Skin epidermis (tissue), 12 donors: ENCODE results near the gene MTA1.

Experiments
- H3K27ac ChIP-seq, 21 experiments: fragments of 200-600 bp; sonication (generic) in 11 of 21; one replicate each; pipeline ENCODE4 v1.5.0; 2020; ENCODE audit warnings: mild to moderate bottlenecking in 3 of 21, inconsistent platforms in 2 of 21, moderate library complexity in 2 of 21
- H3K4me3 ChIP-seq, 7 experiments: fragments of 200-600 bp; sonication (generic) in 2 of 7; one replicate each; pipeline ENCODE4 v1.5.0; 2020; ENCODE audit warnings: inconsistent platforms in 2 of 7, mild to moderate bottlenecking in 2 of 7, moderate library complexity in 1 of 7

The MTA1 gene

GRCh38 chr14:105489542-105490266 is 70.1 kb downstream of the MTA1 start:
- peak overlapping the region; percentile 77 to 99 (median 93) for H3K27ac ChIP-seq
- H3K4me3 ChIP-seq: peak overlapping the region; percentile 56 to 88 (median 65)

DNA sequence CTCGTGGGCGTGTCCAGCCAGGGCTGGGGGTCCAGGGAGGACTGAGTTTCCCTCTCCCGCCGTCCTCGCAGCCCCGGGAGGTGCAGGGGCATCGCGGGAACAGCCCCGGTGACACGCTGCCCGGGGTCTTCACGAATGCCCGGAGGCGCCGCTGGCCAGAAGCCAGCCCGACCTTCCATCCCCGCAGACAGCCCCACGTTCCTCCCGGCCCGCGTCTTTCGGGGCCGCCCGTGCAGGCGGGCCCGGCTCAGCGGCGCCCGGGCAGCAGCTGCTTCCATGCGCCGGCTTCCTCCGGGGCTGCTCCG is 70.6 kb downstream of the MTA1 start:
- H3K4me3 ChIP-seq: peak overlapping the region; percentile 56 to 88 (median 65)
- peak overlapping the region; percentile 77 to 99 (median 93) for H3K27ac ChIP-seq

DNA sequence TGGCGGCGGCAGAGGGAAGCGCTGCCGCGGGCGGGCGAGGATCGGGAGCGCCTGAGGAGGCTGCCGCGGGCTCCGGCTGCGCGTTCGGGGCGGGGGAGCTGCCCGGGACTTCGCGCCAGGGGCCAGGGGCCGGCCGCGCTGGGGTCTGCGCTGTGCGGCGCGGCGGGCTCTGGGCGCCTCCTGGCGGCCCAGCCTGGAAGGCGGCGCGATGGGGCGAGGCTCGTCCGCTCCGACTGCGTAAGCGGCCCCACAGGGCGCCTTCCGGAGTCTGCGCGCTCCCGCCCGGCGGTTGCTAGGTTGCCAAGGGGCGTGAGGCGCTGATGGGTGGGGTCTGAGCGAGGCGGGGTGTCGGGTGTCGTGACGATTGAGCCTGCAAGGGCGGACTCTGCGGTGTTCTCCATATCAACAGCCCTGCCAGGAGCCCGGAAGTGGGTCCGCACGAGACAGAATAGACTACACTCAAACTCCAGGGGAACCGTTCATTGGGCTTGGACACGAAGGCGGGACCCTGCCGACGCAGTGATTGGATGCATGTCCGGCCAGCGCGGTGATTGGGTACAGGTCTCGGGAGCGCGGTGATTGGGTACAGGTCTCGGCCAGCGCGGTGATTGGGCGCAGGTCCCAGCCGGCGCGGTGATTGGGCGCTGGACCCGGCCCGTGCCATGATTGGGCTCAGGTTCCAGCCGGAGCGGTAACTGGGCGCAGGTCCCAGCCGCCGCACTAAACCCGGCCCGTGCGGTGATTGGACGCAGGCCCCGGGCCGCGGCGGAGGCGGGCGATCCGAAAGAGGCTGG is 71.1 kb downstream of the MTA1 start, which contains the start of gene TEDC1:
TEDC1 (plus strand) TSS at position 675 of the 794 bp plus-strand sequence. CDS start 130 bp downstream, outside the sequence.
- peak within 1 kb of the TSS; percentile 77 to 99 (median 93) for H3K27ac ChIP-seq
- H3K4me3 ChIP-seq: peak within 1 kb of the TSS; percentile 56 to 89 (median 76)

DNA sequence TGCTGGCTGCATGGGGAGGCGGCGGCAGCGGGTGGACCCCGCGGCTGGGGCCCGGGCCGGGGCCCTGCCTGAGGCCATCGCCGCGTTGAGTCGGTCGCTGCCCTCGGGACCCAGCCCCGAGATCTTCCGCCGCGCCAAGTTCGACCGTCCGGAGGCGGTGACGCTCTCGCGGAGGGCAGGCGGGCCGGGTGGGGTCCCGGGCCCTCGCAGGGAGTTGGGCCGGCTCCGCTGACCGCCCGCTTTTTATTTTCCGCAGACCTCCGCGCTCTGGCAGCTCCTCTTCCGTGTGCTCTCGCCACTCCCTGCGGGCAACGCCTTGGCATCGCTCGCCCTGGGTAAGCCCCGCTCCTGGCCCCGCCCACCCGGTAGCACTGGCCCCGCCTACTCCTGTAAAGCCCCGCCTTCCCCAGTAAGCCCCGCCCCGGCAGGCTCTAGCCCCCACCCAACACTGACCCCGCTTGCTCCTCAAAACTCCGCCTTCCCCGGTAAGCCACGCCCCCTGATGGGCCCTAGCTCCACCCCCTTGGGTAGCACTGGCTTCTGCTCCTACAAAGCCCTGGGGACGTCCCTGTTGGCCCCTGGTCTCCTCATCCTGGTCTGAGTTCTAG is 71.8 kb downstream of the MTA1 start:
- Histone ChIP-seq H3K27ac (peak overlapping the region; percentile 55 to 99 (median 86)), H3K4me3 (peak overlapping the region; percentile 47 to 89 (median 76))

- Histone ChIP-seq H3K4me3 (peak overlapping the region in 3 of 7 experiments; percentile 47 to 76 (median 75)), H3K27ac (peak overlapping the region in 1 of 21 experiments; percentile 91)
These were observed 72.7 kb downstream of the MTA1 start for GRCh38 chr14:105492031-105492970.

GRCh38 chr14:105492971-105493871 is 73.6 kb downstream of the MTA1 start:
- Histone ChIP-seq H3K4me3 (no peak overlapping the region), H3K27ac (no peak overlapping the region)

- Histone ChIP-seq H3K4me3 (no peak overlapping the region), H3K27ac (peak overlapping the region in 1 of 21 experiments; percentile 19)
These were observed 74.4 kb downstream of the MTA1 start for GRCh38 chr14:105493921-105494605.

GRCh38 chr14:105494606-105494929 is 74.9 kb downstream of the MTA1 start:
- no peak overlapping the region for H3K27ac ChIP-seq
- no peak overlapping the region for H3K4me3 ChIP-seq

- Histone ChIP-seq H3K4me3 (no peak overlapping the region), H3K27ac (peak overlapping the region in 5 of 21 experiments; percentile 20 to 56 (median 31))
These were observed 75.7 kb downstream of the MTA1 start for GRCh38 chr14:105495101-105495989.

DNA sequence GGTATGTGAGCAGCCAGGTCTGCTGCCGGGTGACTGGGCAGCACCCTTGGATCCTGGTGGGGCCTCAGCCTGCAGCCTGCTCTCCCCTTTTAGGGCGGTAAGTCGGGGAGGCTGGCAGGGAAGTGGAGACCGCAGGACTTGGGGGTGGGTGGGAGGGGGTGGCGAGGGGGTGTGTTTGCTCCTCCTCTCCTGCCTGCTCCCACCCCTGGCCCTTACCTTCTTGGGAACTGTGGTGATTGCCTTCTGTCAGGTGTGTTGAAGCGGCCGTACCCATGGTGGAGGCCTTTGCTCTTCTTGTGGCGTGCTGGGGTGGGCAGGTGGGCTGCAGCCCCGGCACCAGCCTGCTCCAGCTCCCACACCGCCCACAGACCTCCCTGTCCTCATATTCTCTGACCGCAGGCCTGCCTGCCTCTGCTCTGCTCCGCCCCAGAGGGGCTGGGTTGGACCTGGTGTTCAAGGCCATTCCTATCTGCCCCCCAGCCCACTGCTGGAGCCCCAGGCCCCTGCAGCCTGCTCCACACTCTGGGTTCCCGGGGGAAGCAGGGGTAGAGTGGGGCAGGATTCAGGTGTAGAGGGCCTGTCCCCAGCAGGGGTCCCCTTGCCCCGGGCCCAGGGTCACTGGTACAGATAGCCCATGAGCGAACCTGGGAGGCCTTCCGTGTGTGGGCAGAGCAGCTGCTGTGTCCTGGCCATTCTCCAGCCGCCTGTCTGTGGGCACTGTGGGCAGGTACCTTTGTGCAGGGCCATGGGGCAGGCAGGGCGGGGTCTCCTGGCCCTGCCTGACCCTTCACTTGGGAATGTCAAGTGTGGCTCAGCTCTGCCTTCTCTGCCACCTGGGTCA is 76.6 kb downstream of the MTA1 start:
- Histone ChIP-seq H3K4me3 (no peak overlapping the region), H3K27ac (peak overlapping the region in 4 of 21 experiments; percentile 20 to 56 (median 36))

- H3K27ac ChIP-seq: peak overlapping the region in 2 of 21 experiments; percentile 20 to 31
These were observed 77.4 kb downstream of the MTA1 start for GRCh38 chr14:105496831-105497591.

GRCh38 chr14:105497671-105498429 is 78.2 kb downstream of the MTA1 start:
- H3K27ac ChIP-seq: no peak overlapping the region

More at GRCh38 chr14:105496831-105497591, 77.4 kb downstream of the MTA1 start:
- H3K4me3 ChIP-seq: no peak overlapping the region

GRCh38 chr14:105498430-105499255 is 79.0 kb downstream of the MTA1 start:
- Histone ChIP-seq H3K27ac (peak overlapping the region in 1 of 21 experiments; percentile 2), H3K4me3 (no peak overlapping the region)

More at GRCh38 chr14:105497671-105498429, 78.2 kb downstream of the MTA1 start:
- H3K4me3 ChIP-seq: no peak overlapping the region
